Testis (tissue), 2 donors: ENCODE results near the gene VASH1.

Experiments used
- POLR2A ChIP-seq: fragments of 450-650 bp; IDR thresholded peaks from one replicate; pipeline ENCODE4 v1.6.1; 2017; ENCODE audit warnings: antibody characterized with exemption, mild to moderate bottlenecking, moderate library complexity
- TF ChIP-seq, protein P1 (sequence below), 3 experiments: fragments of 450-650 bp in 2 of 3; fragments of 200-600 bp in 1 of 3; sonication (generic) in 1 of 3; IDR thresholded peaks; one replicate each; pipeline ENCODE4 v1.5.1; 2016 to 2019; ENCODE audit warnings: antibody characterized with exemption in 3 of 3, mild to moderate bottlenecking in 2 of 3, moderate library complexity in 1 of 3

DNA sequence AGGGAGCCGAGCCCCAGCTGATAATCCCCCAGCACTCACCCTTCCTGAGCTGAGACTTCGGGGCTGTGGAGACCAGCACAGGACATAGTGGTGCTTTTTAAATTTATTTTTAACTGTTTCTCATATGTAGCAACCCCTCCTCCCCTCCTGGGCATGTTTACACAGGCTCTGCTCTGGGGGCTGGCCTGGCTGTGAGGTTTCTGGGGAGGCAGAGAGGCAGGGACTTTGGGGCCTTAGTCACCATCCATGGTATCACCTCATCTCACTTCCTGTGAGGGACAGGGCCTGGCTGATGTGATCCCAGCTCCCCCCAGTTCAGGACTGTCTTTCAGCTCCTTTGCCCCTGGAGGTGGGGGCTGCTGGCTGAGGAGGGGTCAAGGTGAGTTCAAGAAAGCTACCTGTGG is 20.4 kb downstream of the VASH1 start:
- TF ChIP-seq, protein P1, sequence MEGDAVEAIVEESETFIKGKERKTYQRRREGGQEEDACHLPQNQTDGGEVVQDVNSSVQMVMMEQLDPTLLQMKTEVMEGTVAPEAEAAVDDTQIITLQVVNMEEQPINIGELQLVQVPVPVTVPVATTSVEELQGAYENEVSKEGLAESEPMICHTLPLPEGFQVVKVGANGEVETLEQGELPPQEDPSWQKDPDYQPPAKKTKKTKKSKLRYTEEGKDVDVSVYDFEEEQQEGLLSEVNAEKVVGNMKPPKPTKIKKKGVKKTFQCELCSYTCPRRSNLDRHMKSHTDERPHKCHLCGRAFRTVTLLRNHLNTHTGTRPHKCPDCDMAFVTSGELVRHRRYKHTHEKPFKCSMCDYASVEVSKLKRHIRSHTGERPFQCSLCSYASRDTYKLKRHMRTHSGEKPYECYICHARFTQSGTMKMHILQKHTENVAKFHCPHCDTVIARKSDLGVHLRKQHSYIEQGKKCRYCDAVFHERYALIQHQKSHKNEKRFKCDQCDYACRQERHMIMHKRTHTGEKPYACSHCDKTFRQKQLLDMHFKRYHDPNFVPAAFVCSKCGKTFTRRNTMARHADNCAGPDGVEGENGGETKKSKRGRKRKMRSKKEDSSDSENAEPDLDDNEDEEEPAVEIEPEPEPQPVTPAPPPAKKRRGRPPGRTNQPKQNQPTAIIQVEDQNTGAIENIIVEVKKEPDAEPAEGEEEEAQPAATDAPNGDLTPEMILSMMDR (IDR thresholded peaks at IDR 0.05) = no peak
- TF ChIP-seq POLR2A = no peak
